ENCODE measurements around the gene ELF2.
"Not testable (repeated sequence)": the region's sequence is repeated elsewhere in the genome, so short reads cannot be mapped to it uniquely, and the experiment has no call there.

ELF2 gene

DNA sequence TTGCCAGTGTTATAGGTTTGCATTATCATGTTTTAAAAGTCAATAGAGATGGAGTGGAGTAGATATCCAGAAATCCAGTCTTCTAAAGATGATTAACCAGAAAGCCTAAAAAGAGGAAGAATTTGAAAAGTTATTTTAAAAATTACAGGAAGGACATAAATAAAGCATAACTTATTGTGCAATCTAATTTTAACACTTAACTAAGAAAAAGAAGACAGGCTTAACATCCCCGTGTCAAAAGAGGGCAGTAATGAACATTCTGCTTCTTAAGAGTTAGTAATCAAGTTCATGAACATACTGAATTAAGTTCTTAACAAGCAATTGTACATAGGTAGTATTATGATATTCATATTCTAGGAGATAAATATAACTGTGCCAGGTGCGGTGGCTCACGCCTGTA is 39.3 kb downstream of the ELF2 start:
- DNase-seq = no peak

GRCh38 chr4:139134403-139134802 is 42.6 kb downstream of the ELF2 start:
- no peak for DNase-seq

DNA sequence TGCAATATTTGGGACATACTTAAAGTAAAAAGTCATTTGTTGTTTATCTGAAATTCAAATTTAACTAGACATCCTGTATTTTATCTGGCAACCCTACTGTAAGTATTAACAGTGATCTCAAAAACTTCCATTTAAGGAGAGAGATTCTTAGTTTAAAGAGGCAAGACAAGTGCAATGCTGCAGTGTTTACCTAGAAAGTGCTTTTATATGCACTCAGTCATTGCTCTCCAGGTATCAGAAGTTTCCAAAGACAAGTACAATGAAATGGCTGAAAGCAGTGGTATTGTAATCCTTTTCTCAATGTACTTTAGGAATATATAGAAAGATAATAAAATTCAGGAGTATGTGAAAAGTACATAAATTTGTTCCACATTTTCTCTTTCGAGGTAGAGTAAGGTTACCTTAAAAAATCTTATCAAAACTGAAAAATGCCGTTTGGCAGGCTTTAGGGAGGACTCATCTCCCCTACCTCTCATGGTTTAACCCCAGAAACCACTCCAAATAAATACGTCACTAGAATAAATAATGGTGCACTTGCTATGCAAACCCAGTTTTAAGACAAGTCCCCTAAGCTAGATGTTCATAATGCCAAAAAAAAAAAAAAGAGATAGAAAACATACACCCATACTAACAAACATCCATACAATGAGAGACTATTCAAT is 45.7 kb downstream of the ELF2 start:
- no peak for DNase-seq

DNA sequence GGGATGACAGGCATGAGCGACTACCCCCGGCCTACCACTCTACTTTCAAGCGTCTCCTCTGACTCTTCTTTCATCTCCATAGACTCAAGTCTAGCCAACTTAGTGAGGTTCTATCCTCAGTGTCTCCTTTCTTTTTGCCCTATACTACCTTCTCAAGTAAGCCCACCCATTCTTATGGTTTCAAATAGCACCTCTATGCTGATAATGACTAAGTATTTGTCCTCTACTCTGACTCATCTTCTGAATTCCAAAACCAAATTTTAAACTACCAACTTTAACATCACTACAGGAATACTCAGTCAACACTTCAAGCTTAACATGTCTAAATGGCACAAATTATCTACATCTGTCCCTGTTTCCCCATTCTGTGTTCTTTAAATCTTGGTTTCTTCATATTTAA is 47.8 kb downstream of the ELF2 start:
- peak; percentile 12 for DNase-seq

DNA sequence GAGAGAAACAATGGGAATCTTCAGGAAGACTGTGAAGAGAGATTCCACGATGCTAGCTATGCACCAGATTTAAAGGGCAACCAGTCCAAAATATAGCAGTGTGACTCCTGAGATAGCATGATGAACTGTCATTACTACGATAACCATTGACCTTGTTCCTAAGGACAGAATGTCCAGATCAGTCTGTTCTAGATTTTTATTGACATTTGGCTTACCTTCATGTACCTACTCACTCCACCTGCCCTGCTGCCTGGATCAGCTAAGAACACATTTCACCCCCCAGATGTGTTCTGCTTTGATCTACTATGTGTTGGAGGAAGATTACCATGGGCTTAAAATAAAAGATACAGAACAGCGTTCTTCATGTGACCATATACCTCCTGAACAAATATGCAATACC is 50.1 kb downstream of the ELF2 start:
- DNase-seq = no peak

DNA sequence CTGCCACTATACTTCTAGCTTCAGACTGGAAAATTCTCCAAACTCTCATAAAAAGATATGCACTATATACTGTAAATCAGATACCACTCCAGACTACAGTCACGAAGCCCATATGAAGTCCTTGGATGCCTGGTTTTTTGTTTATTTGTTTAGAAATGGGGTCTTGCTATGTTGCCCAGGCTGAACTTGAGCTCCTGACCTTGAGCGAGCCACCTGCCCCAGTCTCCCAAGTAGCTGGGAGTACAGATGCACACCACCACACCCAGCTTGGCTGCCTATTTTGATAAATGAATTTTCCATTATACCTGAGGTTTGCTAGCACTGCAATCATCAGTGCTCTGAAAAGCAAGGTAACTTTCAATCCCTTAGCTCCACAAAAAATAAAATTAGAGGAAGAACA is 53.1 kb downstream of the ELF2 start:
- no peak for DNase-seq

DNA sequence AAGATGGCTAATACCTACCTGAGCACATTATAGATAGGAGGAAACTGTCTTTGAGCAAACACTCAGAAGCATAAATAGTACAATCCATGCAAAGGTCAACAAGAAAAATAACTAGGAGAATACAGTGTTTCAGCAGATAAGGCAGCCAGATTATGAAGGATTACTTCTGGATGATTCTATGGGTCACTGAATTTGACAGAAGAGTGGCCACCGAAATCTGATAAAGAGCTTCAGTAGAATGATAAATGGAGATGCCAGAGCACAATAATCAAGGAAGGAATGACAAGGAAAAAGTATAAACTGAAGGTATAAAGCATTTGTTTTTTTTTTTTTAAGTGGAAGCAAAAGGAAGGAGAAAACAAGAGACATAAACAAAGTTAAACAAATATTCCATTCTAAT is 58.7 kb downstream of the ELF2 start:
- DNase-seq = no peak

GRCh38 chr4:139115226-139115625 is 61.8 kb downstream of the ELF2 start:
- DNase-seq = no peak

DNA sequence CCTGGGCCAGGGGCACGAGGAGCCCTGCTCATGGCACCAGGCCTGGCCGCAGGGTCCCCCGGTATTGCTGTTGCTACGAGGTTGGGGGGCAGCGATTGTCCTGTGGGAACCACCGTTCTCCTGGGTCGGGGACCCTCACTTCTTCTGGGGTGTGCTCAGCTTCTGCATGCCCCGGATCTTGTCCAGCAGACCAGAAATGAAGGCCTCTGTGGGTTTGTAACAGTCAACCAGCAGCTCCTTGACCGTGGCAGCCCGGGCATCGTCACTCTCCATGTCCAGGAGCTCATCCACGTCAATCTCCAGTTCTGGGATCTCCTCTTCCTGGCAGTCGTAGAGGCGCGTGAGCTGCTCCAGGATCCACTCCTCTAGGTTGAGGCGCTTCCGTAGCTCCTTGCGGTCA is 62.2 kb downstream of the ELF2 start:
- not testable (repeated sequence) for DNase-seq

- DNase-seq = no peak
Measured at GRCh38 chr4:139112650-139113049, 64.4 kb downstream of the ELF2 start.

DNA sequence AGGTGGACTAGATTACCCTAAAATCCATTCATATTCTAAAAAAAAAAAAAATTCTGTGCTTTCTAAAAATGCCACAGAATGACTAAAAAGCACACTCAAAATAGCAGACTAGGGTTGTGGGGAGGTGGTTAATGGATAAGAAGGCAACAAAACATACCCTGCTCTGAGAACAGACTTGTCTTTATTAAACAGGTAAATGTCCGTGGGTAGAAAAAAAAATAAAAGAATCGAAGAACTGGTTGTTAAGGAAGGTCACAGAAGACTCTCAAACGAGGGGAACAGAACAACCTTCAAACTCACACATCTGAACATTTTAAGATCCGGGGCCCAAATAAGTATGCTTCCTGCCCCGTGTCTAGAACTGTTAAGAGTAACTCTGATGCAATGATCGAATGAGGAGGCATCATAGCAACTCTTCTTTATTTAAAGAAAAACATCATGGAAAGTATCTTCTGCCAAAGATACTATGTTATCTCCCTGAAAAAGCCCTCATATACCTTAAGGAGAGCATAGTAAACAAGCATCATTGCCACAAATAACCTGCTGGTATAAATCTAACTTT is 68.4 kb downstream of the ELF2 start:
- DNase-seq = no peak

DNA sequence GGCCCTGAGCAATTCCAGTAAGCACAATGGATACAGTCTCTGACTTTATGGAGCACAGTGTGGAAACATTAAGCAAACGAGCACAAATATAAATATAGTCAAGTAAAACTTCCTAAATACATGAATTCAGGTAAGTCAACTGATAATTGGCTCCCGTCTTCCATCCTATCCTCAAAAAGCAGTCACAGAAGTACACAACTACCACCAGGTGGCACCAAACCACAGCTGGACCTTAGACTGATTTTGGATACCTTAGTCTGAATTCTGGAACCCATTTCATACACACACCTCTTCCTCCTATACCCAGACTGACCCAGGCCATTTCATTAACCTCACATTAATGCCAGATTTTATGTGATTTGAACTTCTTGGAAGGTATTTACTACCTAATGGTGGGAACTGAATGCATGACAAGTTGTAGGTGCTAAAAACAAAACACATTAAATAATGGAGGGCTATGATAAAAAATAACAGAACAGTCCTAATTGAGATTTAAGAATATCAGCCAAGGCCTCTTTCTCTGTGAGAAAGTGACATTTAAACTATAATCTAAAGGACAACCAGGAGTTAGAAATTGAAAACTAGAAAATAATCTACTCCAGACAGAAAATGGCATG is 77.5 kb downstream of the ELF2 start:
- peak; percentile 77 for DNase-seq

GRCh38 chr4:139092271-139092670 is 84.7 kb downstream of the ELF2 start:
- DNase-seq = no peak

DNA sequence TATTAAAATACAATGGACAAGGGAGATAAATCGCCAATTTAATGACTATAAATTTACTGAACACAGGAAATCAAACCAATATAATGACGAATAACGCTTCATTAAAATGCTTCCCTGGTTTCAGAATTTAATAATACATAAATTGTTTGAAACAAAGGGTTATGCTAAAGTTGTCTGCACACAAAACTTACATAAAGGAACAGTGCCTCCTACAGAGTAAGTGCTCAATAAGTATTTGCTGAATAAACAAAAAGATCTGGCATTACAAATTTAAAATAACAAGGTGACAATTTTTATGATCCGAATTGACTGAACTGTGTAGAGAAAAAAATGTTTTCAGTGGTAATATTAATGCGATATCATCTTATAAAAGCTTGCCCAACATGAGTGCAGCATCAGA is 91.9 kb downstream of the ELF2 start:
- DNase-seq = peak; percentile 10

DNA sequence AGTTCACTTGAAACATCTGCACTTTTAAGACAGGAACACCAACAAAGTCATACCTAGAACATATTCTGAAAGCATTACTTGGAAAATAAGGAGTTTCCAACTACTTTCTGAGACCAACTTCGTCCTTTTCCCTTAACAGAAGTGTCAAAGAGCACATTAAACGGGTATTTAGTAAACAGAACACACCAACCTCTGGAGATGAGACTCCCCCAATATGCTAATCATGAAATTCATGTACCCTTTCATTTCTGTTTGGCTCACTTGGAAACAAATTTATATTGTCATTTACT is 92.3 kb downstream of the ELF2 start:
- DNase-seq = peak; percentile 5

- DNase-seq = peak; percentile 94
Measured at GRCh38 chr4:139083956-139084803, 92.8 kb downstream of the ELF2 start.

GRCh38 chr4:139083607-139083955 is 93.4 kb downstream of the ELF2 start:
- peak; percentile 57 for DNase-seq

DNA sequence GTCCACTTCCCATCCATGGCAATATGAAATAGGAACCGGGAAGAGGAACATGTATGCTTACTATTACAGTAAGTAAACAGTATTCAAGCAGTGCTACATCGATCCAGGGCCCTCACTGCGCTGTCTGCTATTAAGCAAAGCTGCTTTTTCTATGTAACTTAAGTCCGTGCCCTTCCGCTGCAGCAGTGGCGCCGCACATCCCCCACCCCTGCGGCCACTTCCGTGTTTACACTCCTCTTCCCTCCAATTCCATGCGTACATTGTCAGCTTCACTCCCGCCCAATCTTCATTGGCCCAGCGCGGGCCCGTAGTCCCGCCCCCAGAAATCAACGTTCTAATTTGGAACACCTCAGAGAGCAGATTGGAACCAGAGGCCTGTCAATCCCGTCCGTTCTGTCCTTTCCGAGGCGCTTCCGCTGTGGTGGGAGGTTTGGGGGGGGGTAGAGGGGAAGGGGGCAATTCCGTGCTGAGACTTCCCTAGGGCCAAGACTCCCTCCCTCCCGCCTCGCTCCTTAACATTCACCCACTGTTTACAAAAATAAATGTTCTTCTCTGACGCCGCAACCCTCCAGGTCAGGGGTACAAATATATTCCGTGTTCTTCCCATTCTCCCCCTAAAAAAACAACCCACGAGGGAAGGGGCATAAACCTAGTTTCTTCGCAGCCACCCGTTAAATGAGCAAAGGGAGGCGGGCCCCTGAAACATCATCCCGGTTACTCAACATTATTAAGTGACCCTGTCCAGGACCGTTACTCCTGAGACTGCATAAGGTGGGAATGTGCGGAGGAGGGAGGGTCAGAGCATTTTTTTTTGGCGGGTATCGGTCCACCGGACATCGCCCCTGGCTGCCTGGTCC is 94.0 kb downstream of the ELF2 start:
- DNase-seq = peak; percentile 99

DNA sequence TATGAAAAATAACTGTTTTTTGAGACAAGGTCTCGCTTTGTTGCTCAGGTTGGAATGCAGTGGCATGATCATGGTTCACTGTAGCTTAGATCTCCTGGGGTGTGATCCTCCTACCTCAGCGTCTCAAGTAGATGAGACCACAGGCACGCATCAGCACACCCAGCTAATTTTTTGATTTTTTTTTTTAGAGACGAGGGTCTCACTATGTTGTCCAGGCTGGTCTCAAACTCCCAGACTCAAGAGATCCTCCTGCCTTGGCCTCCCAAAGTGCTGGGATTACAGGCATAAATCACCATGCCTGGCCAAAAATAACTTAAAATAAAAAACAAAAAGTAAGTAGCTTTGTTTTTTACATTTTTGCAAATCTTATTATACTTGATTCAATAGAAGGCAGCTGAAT is 98.1 kb downstream of the ELF2 start:
- no peak for DNase-seq

GRCh38 chr4:139077567-139078355 is 99.3 kb downstream of the ELF2 start:
- DNase-seq = no peak

DNA sequence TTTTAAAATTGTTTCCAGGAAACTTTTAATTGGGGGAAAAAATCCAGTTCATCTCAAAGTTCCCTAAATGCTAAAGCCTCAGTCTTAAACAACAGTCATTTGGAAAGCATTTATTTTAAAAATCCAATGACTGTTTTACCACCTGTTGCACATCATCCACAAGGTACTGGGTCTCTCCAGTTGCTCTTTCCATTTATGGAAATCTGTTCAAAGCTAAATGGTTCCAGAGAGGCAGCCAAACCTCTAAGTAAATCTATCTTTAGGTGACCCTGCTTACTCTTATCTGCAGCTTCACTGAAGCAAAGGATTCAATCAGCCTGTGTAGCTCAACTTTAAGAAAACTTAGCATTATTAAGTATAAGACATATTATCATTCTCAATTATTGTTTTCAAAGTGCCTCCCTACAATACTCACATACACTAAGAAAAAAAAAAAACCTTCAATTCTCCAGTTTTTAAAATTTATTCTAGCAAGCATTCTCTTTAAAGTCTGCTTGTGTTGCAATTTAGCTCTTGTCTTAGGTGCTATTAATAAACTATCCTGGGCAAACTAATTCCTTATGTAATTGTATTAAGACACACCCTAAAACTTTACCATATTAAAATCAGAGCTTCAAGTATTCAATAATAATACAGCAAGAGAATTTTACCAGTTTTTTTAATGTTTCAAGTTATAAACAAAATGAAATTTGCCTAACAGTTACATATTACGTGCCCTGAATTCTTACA is 100.8 kb downstream of the ELF2 start:
- DNase-seq = no peak

DNA sequence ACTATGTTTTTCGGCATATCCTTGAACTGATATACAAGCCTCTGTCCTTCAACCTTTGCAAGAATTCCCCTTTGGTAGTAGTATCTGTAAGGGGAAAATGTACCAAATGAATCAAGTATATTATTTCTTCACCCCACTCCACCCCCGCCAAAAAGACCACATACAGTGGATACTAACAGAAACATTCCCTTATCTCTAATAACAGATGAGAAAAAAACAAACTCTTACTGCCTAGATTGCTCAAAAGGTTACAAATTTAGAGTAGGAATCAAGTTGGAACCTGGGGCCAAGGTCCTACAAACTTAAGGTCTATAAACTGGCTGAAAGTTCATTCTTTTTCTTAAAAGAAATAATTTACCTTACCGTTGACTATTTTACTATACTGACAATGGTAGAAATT is 116.4 kb downstream of the ELF2 start:
- DNase-seq = no peak

All from fibroblast of skin of right quadriceps (primary cell).